SU-DHL-6 (cell line): ENCODE results near the gene SH3BP5.

ENCODE experiments used
- H2AFZ ChIP-seq: fragments of 200-600 bp; sonication (generic); 2 replicates; pipeline ENCODE4 v1.6.1; 2014; ENCODE audit warnings: low read depth, mild to moderate bottlenecking, moderate library complexity, mixed read lengths, antibody characterized with exemption, low read length; ENCODE audit not compliant: severe bottlenecking
- H3F3A ChIP-seq: fragments of 200-600 bp; shearing (Covaris generic); 2 replicates; pipeline ENCODE4 v1.6.0; 2016; ENCODE audit warnings: antibody characterized with exemption, mild to moderate bottlenecking; ENCODE audit not compliant: insufficient read depth
- H3K27ac ChIP-seq: fragments of 200-600 bp; sonication (generic); 2 replicates; pipeline ENCODE4 v1.5.1; 2016; ENCODE audit warnings: low read depth, mild to moderate bottlenecking, low read length, moderate library complexity, mixed read lengths
- H3K27me3 ChIP-seq: fragments of 200-600 bp; sonication (generic), shearing (Covaris generic); 2 replicates; pipeline ENCODE4 v1.6.0; 2014; ENCODE audit warnings: mild to moderate bottlenecking, low read length
- H3K36me3 ChIP-seq: fragments of 200-600 bp; sonication (generic); 2 replicates; pipeline ENCODE4 v1.6.1; 2014; ENCODE audit warnings: mild to moderate bottlenecking, low read length, mixed read lengths
- H3K4me2 ChIP-seq: fragments of 300-600, 200-600 bp; shearing (Covaris generic), sonication (generic); 2 replicates; pipeline ENCODE4 v1.6.0; 2014; ENCODE audit warnings: low read length, low read depth, mild to moderate bottlenecking; ENCODE audit not compliant: poor library complexity, severe bottlenecking
- H3K4me3 ChIP-seq: fragments of 200-600 bp; sonication (generic); 2 replicates; pipeline ENCODE4 v1.5.1; 2014; ENCODE audit warnings: antibody characterized with exemption, low read length, mild to moderate bottlenecking, mixed read lengths; ENCODE audit not compliant: insufficient read depth, poor library complexity, severe bottlenecking
- H3K79me2 ChIP-seq: fragments of 200-600 bp; sonication (generic); 2 replicates; pipeline ENCODE4 v1.6.1; 2014; ENCODE audit warnings: mild to moderate bottlenecking, low read length, moderate library complexity; ENCODE audit not compliant: insufficient read depth
- H3K9ac ChIP-seq: fragments of 200-600 bp; sonication (generic); 2 replicates; pipeline ENCODE4 v1.7.0; 2014; ENCODE audit warnings: mild to moderate bottlenecking, low read length
- H3K9me2 ChIP-seq: fragments of 200-600 bp; sonication (generic); replicated peaks from 2 replicates; pipeline ENCODE4 v1.6.1; 2014; ENCODE audit warnings: low read length; ENCODE audit not compliant: insufficient read depth
- H3K9me3 ChIP-seq: fragments of 200-600 bp; sonication (generic); 2 replicates; pipeline ENCODE4 v1.6.1; 2014; ENCODE audit warnings: low read length, mixed read lengths; ENCODE audit not compliant: insufficient read depth
- H4K20me1 ChIP-seq: fragments of 200-600 bp; sonication (generic); 2 replicates; pipeline ENCODE4 v1.6.1; 2014; ENCODE audit warnings: low read depth, mild to moderate bottlenecking, antibody characterized with exemption, low read length, moderate library complexity, mixed read lengths
- CTCF ChIP-seq: fragments of 200-600 bp; sonication (generic); IDR thresholded peaks from one replicate; pipeline ENCODE4 v1.5.1; 2017; ENCODE audit warnings: antibody characterized with exemption, mild to moderate bottlenecking, low read length, moderate library complexity; ENCODE audit not compliant: insufficient read depth, poor library complexity, severe bottlenecking
- EZH2phosphoT487 ChIP-seq: fragments of 200-600 bp; sonication (generic), shearing (Covaris generic); conservative IDR thresholded peaks from 2 replicates; pipeline ENCODE4 v1.6.1; 2018; ENCODE audit warnings: mild to moderate bottlenecking, antibody characterized with exemption, low read length, moderate library complexity, mixed read lengths

Gene SH3BP5

GRCh38 chr3:15330031-15330596 is 2.3 kb downstream of the SH3BP5 start:
- Histone ChIP-seq H3K9me3 (no peaks in the 10 kb centered on the region), H4K20me1 (no peaks in the 10 kb centered on the region), H3K9me2 (no peaks in the 10 kb centered on the region), H3K4me2 (no peak overlapping the region), H2AFZ (no peak overlapping the region), H3K36me3 (no peaks in the 10 kb centered on the region), H3K79me2 (no peaks in the 10 kb centered on the region), H3K4me3 (no peak overlapping the region), H3K9ac (no peak overlapping the region), H3K27me3 (no peaks in the 10 kb centered on the region), H3K27ac (no peak overlapping the region), H3F3A (0 out of 2 replicates have a peak, but pooled peaks cover 7% of the 10 kb centered on the region)
- TF ChIP-seq CTCF (no peak), EZH2phosphoT487 (no peak)

- no peak overlapping the region for H3K4me3 ChIP-seq
- H2AFZ ChIP-seq: no peak overlapping the region
- H3K27me3 ChIP-seq: no peaks in the 10 kb centered on the region
- H3K9me2 ChIP-seq: no peaks in the 10 kb centered on the region
- no peaks in the 10 kb centered on the region for H4K20me1 ChIP-seq
- TF ChIP-seq EZH2phosphoT487: no peak
- no peak for TF ChIP-seq CTCF
- no peaks in the 10 kb centered on the region for H3K79me2 ChIP-seq
- no peak overlapping the region for H3K4me2 ChIP-seq
- no peak overlapping the region for H3K9ac ChIP-seq
- no peak overlapping the region for H3K27ac ChIP-seq
- H3K9me3 ChIP-seq: no peaks in the 10 kb centered on the region
- H3F3A ChIP-seq: 0 out of 2 replicates have a peak, but pooled peaks cover 7% of the 10 kb centered on the region
- H3K36me3 ChIP-seq: no peaks in the 10 kb centered on the region
Measured at GRCh38 chr3:15329046-15330005, 3.1 kb downstream of the SH3BP5 start.

GRCh38 chr3:15327941-15328340 is 4.4 kb downstream of the SH3BP5 start:
- Histone ChIP-seq H3K79me2 (no peaks in the 10 kb centered on the region), H3F3A (0 out of 2 replicates have a peak, but pooled peaks cover 7% of the 10 kb centered on the region), H3K9ac (no peak overlapping the region), H3K9me3 (no peaks in the 10 kb centered on the region), H4K20me1 (no peaks in the 10 kb centered on the region), H3K27ac (no peak overlapping the region), H3K9me2 (no peaks in the 10 kb centered on the region), H3K27me3 (no peaks in the 10 kb centered on the region), H3K4me2 (no peak overlapping the region), H2AFZ (no peak overlapping the region), H3K4me3 (no peak overlapping the region), H3K36me3 (no peaks in the 10 kb centered on the region)
- TF ChIP-seq CTCF (no peak), EZH2phosphoT487 (no peak)
